K562 (cell line): ENCODE results near the gene AIFM1.

ENCODE experiments used
- BCOR ChIP-seq: fragments of 450-650 bp; IDR thresholded peaks from 2 replicates; pipeline ENCODE4 v1.6.1; 2016
- CTCF ChIP-seq, 3 experiments: IDR thresholded peaks in 2 of 3; conservative IDR thresholded peaks in 1 of 3; 2 replicates each; pipeline ENCODE4 v1.5.1; 2011 to 2012; ENCODE audit warnings: low read length in 3 of 3, mild to moderate bottlenecking in 3 of 3, control low read depth in 2 of 3, improper control_type of control experiment in 1 of 3, inconsistent platforms in 1 of 3, low read depth in 1 of 3, mixed read lengths in 1 of 3, moderate library complexity in 1 of 3; ENCODE audit not compliant: insufficient read depth in 2 of 3
- E2F1 ChIP-seq: sonication (generic); formaldehyde crosslinking; IDR thresholded peaks from 2 replicates; pipeline ENCODE4 v1.8.1; 2023; ENCODE audit warnings: mild to moderate bottlenecking, missing genetic modification reagents, moderate library complexity
- FOXM1 ChIP-seq, 2 experiments: fragments of 450-650 bp in 1 of 2; sonication (generic) in 1 of 2; formaldehyde crosslinking in 1 of 2; IDR thresholded peaks; 2 replicates each; pipeline versions ENCODE4 v1.6.1 to v1.9.0; 2017 to 2022; ENCODE audit warnings: low read depth in 2 of 2, mild to moderate bottlenecking in 2 of 2, missing genetic modification reagents in 1 of 2, moderate library complexity in 1 of 2
- HMBOX1 ChIP-seq: sonication (generic); IDR thresholded peaks from 2 replicates; pipeline ENCODE4 v1.6.1; 2016
- PHF21A ChIP-seq: fragments of 450-650 bp; IDR thresholded peaks from 2 replicates; pipeline ENCODE4 v1.6.1; 2017; ENCODE audit warnings: low read depth, borderline replicate concordance
- POLR2A ChIP-seq: fragments of 450-650 bp; conservative IDR thresholded peaks from 2 replicates; pipeline ENCODE4 v1.6.1; 2016
- POLR2AphosphoS5 ChIP-seq: IDR thresholded peaks from 2 replicates; pipeline ENCODE4 v1.6.1; 2011; ENCODE audit warnings: mild to moderate bottlenecking, low read depth, low read length, moderate library complexity; ENCODE audit not compliant: control insufficient read depth, insufficient read depth
- PTBP1 ChIP-seq: fragments of 200-400 bp; formaldehyde crosslinking; IDR thresholded peaks from 2 replicates; pipeline ENCODE4 v1.6.1; 2017; ENCODE audit warnings: low read depth, low read length
- SREBF1 ChIP-seq: fragments of 150-350 bp; IDR thresholded peaks from 2 replicates; pipeline ENCODE4 v1.6.1; 2014; ENCODE audit warnings: antibody characterized with exemption, low read depth, low read length, borderline replicate concordance
- ZNF589 ChIP-seq: fragments of 200-800 bp; sonication (Bioruptor generic); IDR thresholded peaks from 2 replicates; pipeline ENCODE4 v1.6.1; 2016; ENCODE audit warnings: low read depth, missing genetic modification characterization, missing compliant biosample characterization

GRCh38 chrX:130120321-130120731, 45.3 kb downstream of the AIFM1 start:
- no peak for TF ChIP-seq BCOR
- 0 out of 6 replicates have a peak, but pooled peaks of 1 of the 3 experiments have one; percentile 6 for TF ChIP-seq CTCF (IDR thresholded peaks at IDR 0.05 in 2 of 3, conservative IDR thresholded peaks at IDR 0.05 in 1 of 3; ENCODE audit: insufficient read depth in 2 of 3, low read depth in 1 of 3, low read length in 3 of 3)
- no peak for TF ChIP-seq PTBP1
- no peak for TF ChIP-seq ZNF589 (CRISPR knock-in tag)
- no peak for TF ChIP-seq E2F1 (CRISPR knock-in tag)
- no peak for TF ChIP-seq HMBOX1
- TF ChIP-seq POLR2A, result no peak
- TF ChIP-seq PHF21A, result no peak
- TF ChIP-seq FOXM1 (IDR thresholded peaks at IDR 0.05; ENCODE audit: low read depth), result no peak
- no peak for TF ChIP-seq FOXM1 (CRISPR knock-in tag; IDR thresholded peaks at IDR 0.05; ENCODE audit: low read depth)
- no peak for TF ChIP-seq POLR2AphosphoS5
- no peak for TF ChIP-seq SREBF1
